Esophagus muscularis mucosa (tissue), 4 donors: ENCODE data around the gene SLC16A12.

Experiments used
- EP300 ChIP-seq: sonication (generic); formaldehyde crosslinking; IDR thresholded peaks from one replicate; pipeline ENCODE4 v1.6.1; 2017; ENCODE audit warnings: antibody characterized with exemption
- POLR2A ChIP-seq: fragments of 450-650 bp; IDR thresholded peaks from one replicate; pipeline ENCODE4 v1.6.1; 2017; ENCODE audit warnings: antibody characterized with exemption, moderate library complexity, mild to moderate bottlenecking, low read depth
- POLR2AphosphoS5 ChIP-seq, 2 donors: sonication (generic); formaldehyde crosslinking; IDR thresholded peaks; one replicate each; pipeline ENCODE4 v1.6.1; 2017; ENCODE audit warnings: antibody characterized with exemption in 2 of 2
- TF ChIP-seq, protein P1 (sequence below), 3 experiments: fragments of 200-600 bp in 2 of 3; fragments of 450-650 bp in 1 of 3; sonication (generic) in 2 of 3; IDR thresholded peaks; one replicate each; pipeline ENCODE4 v1.5.1; 2017 to 2019; ENCODE audit warnings: antibody characterized with exemption in 3 of 3, mild to moderate bottlenecking in 2 of 3, moderate library complexity in 1 of 3

GRCh38 chr10:89392974-89393373, 142.4 kb downstream of the SLC16A12 start:
- TF ChIP-seq, protein P1, sequence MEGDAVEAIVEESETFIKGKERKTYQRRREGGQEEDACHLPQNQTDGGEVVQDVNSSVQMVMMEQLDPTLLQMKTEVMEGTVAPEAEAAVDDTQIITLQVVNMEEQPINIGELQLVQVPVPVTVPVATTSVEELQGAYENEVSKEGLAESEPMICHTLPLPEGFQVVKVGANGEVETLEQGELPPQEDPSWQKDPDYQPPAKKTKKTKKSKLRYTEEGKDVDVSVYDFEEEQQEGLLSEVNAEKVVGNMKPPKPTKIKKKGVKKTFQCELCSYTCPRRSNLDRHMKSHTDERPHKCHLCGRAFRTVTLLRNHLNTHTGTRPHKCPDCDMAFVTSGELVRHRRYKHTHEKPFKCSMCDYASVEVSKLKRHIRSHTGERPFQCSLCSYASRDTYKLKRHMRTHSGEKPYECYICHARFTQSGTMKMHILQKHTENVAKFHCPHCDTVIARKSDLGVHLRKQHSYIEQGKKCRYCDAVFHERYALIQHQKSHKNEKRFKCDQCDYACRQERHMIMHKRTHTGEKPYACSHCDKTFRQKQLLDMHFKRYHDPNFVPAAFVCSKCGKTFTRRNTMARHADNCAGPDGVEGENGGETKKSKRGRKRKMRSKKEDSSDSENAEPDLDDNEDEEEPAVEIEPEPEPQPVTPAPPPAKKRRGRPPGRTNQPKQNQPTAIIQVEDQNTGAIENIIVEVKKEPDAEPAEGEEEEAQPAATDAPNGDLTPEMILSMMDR (IDR thresholded peaks at IDR 0.05), result no peak
- TF ChIP-seq POLR2A (no peak), EP300 (no peak), POLR2AphosphoS5 (IDR thresholded peaks at IDR 0.05) (peak; percentile 51 to 69)
